Measurements from ENCODE around the gene CFDP1. TPM values are rescaled to one million over a fixed set of nuclear protein-coding genes. Genes with fewer than 3 reads are reported as not detected.

The CFDP1 gene
- polyA plus RNA-seq, 1 donor (not counting 4 experiments of a cell fraction or from before 2014, with no cell fraction given), result 42.1 TPM

DNA sequence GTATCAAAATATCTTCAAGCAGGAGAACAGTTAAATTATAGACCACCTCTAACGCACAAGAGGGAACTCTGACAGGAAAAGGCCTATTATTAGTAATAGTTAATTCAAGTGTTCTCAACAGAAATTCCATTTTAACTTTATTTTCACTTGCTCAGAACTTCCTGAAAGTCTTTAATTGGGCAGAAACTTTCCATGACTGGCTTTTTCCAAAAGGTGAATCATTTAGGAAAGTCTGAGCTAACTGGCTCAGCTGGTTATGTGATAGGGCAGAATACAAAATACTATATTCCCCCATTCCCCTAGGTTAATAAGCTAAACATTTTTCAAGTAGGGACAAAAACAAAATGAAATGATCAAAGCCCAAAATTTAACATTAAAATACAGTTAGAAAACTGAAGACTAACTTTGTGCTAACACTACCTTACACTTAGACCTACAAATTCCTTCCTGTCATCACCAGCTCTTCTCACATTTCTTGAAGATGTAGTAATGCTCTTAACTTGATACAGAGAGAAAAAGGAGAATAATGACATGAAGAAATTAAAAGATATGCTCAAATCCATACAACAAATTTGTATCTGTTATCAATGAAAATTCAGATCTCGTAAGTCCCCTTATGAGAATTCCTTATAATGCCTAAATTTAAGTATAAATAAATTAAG lies 31.0 kb downstream of the CFDP1 start:
- H3K27me3 ChIP-seq (ENCODE audit: control insufficient read depth, extremely low read depth, insufficient read depth, low read length), result no peaks in the 10 kb centered on the region
- no peaks in the 10 kb centered on the region for H3K36me3 ChIP-seq (ENCODE audit: control insufficient read depth in 2 of 2, extremely low read depth in 1 of 2, insufficient read depth in 2 of 2, low read length in 2 of 2)
- H4K20me1 ChIP-seq (ENCODE audit: control insufficient read depth, extremely low read depth, insufficient read depth, low read length), result no peaks in the 10 kb centered on the region
- TF ChIP-seq EZH2 (IDR thresholded peaks at IDR 0.05; ENCODE audit: low read length), result no peak
- TF ChIP-seq, protein P1, sequence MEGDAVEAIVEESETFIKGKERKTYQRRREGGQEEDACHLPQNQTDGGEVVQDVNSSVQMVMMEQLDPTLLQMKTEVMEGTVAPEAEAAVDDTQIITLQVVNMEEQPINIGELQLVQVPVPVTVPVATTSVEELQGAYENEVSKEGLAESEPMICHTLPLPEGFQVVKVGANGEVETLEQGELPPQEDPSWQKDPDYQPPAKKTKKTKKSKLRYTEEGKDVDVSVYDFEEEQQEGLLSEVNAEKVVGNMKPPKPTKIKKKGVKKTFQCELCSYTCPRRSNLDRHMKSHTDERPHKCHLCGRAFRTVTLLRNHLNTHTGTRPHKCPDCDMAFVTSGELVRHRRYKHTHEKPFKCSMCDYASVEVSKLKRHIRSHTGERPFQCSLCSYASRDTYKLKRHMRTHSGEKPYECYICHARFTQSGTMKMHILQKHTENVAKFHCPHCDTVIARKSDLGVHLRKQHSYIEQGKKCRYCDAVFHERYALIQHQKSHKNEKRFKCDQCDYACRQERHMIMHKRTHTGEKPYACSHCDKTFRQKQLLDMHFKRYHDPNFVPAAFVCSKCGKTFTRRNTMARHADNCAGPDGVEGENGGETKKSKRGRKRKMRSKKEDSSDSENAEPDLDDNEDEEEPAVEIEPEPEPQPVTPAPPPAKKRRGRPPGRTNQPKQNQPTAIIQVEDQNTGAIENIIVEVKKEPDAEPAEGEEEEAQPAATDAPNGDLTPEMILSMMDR (optimal IDR thresholded peaks at IDR 0.05 in 1 of 3, IDR thresholded peaks at IDR 0.05 in 1 of 3, conservative IDR thresholded peaks at IDR 0.05 in 1 of 3; ENCODE audit: extremely low read depth in 1 of 3, insufficient read depth in 2 of 3, low read length in 3 of 3), result no peak
- DNase-seq (ENCODE audit: low read depth, low spot score), result no peak
- H3K27ac ChIP-seq (ENCODE audit: control insufficient read depth, insufficient read depth, low read length), result peak overlapping the region; percentile 36
- no peak for FAIRE-seq
- H3K9me3 ChIP-seq (ENCODE audit: control insufficient read depth, low read depth, low read length), result no peaks in the 10 kb centered on the region
- no peaks in the 10 kb centered on the region for H3K79me2 ChIP-seq (ENCODE audit: control insufficient read depth, insufficient read depth, low read length)
- no peaks in the 10 kb centered on the region for H3K9me1 ChIP-seq (ENCODE audit: control insufficient read depth, extremely low read depth, insufficient read depth, low read length)
- no peak overlapping the region for H3K4me2 ChIP-seq (ENCODE audit: control insufficient read depth, extremely low read depth, insufficient read depth, low read depth, low read length)
- no peak overlapping the region for H3K4me3 ChIP-seq (ENCODE audit: control insufficient read depth in 2 of 3, extremely low read depth in 1 of 3, insufficient read depth in 2 of 3, low read depth in 1 of 3, low read length in 3 of 3)
- peaks cover 4% of the 10 kb centered on the region for H3K4me1 ChIP-seq (ENCODE audit: control insufficient read depth, extremely low read depth, insufficient read depth, low read length)
- dilution Hi-C loops (cut with MboI; ENCODE audit: extremely low pct_ligation_motif_present, low sequenced_read_pairs), result no loop called here
- H3K9ac ChIP-seq (ENCODE audit: control insufficient read depth, extremely low read depth, insufficient read depth, low read length), result no peak overlapping the region
- H2AFZ ChIP-seq (ENCODE audit: control insufficient read depth, low read length), result no peak overlapping the region

DNA sequence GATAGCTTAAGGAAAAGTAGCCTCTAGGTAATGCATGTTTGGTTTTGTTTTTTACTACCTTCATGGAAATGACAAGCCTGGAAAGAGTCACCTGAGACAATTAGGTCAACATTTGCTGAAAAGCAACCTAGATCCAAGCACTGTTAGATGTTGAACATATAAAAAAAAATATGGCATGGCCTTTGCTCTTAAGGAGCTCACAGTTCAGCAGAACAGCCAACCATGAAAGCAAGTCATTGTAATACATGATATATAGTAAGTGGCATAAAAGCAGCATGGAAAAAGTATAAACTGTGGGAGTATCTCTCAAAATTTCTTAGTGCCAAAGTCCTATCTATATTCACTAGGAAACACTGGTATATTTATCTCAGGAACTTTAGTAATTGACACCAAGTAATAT lies 31.6 kb downstream of the CFDP1 start:
- FAIRE-seq, result no peak
- Histone ChIP-seq H3K4me1 (ENCODE audit: control insufficient read depth, extremely low read depth, insufficient read depth, low read length) (peaks cover 4% of the 10 kb centered on the region), H3K27ac (ENCODE audit: control insufficient read depth, insufficient read depth, low read length) (peak overlapping the region; percentile 36), H3K27me3 (ENCODE audit: control insufficient read depth, extremely low read depth, insufficient read depth, low read length) (no peaks in the 10 kb centered on the region), H3K4me2 (ENCODE audit: control insufficient read depth, extremely low read depth, insufficient read depth, low read depth, low read length) (no peak overlapping the region), H4K20me1 (ENCODE audit: control insufficient read depth, extremely low read depth, insufficient read depth, low read length) (no peaks in the 10 kb centered on the region), H2AFZ (ENCODE audit: control insufficient read depth, low read length) (no peak overlapping the region), H3K79me2 (ENCODE audit: control insufficient read depth, insufficient read depth, low read length) (no peaks in the 10 kb centered on the region), H3K9ac (ENCODE audit: control insufficient read depth, extremely low read depth, insufficient read depth, low read length) (no peak overlapping the region), H3K4me3 (ENCODE audit: control insufficient read depth in 2 of 3, extremely low read depth in 1 of 3, insufficient read depth in 2 of 3, low read depth in 1 of 3, low read length in 3 of 3) (no peak overlapping the region), H3K9me3 (ENCODE audit: control insufficient read depth, low read depth, low read length) (no peaks in the 10 kb centered on the region), H3K36me3 (ENCODE audit: control insufficient read depth in 2 of 2, extremely low read depth in 1 of 2, insufficient read depth in 2 of 2, low read length in 2 of 2) (no peaks in the 10 kb centered on the region), H3K9me1 (ENCODE audit: control insufficient read depth, extremely low read depth, insufficient read depth, low read length) (no peaks in the 10 kb centered on the region)
- dilution Hi-C loops (cut with MboI; ENCODE audit: extremely low pct_ligation_motif_present, low sequenced_read_pairs), result no loop called here
- no peak for DNase-seq (ENCODE audit: low read depth, low spot score)
- TF ChIP-seq, protein P1 (optimal IDR thresholded peaks at IDR 0.05 in 1 of 3, IDR thresholded peaks at IDR 0.05 in 1 of 3, conservative IDR thresholded peaks at IDR 0.05 in 1 of 3; ENCODE audit: extremely low read depth in 1 of 3, insufficient read depth in 2 of 3, low read length in 3 of 3), result no peak
- no peak for TF ChIP-seq EZH2 (IDR thresholded peaks at IDR 0.05; ENCODE audit: low read length)

All from keratinocyte (primary cell).